K562 (cell line): ENCODE results near the gene TAPBPL. TPM values are rescaled to one million over a fixed set of nuclear protein-coding genes. Genes with fewer than 3 reads are reported as not detected.

Source experiments
- ATF1 ChIP-seq, 2 experiments: fragments of 450-650 bp in 1 of 2; IDR thresholded peaks; 2 replicates each; pipeline ENCODE4 v1.6.1; 2016; ENCODE audit warnings: missing compliant biosample characterization in 1 of 2, missing genetic modification characterization in 1 of 2
- EZH2 ChIP-seq: IDR thresholded peaks from 2 replicates; pipeline ENCODE4 v1.6.1; 2012; ENCODE audit warnings: low read depth, mild to moderate bottlenecking, inconsistent platforms, low read length, borderline replicate concordance
- MCM5 ChIP-seq: fragments of 450-650 bp; IDR thresholded peaks from 2 replicates; pipeline ENCODE4 v1.6.1; 2016; ENCODE audit warnings: low read depth
- MEF2A ChIP-seq: IDR thresholded peaks from 2 replicates; pipeline ENCODE4 v1.6.1; 2011; ENCODE audit warnings: low read depth, mild to moderate bottlenecking, low read length, moderate library complexity; ENCODE audit not compliant: control insufficient read depth
- RAD51 ChIP-seq: fragments of 450-650 bp; IDR thresholded peaks from 2 replicates; pipeline ENCODE4 v1.7.1; 2016; ENCODE audit warnings: low read depth, mild to moderate bottlenecking, borderline replicate concordance
- RBBP5 ChIP-seq: fragments of 200-600 bp; sonication (generic); IDR thresholded peaks from 2 replicates; pipeline ENCODE4 v1.6.1; 2012; ENCODE audit warnings: borderline replicate concordance, mild to moderate bottlenecking, low read length, control low read depth, inconsistent platforms; ENCODE audit not compliant: insufficient read depth, poor library complexity, severe bottlenecking
- SIN3B ChIP-seq: fragments of 450-650 bp; IDR thresholded peaks from 2 replicates; pipeline ENCODE4 v1.6.1; 2017; ENCODE audit warnings: low read depth, mild to moderate bottlenecking, moderate library complexity
- SIX5 ChIP-seq, 2 experiments: IDR thresholded peaks; 2 replicates each; pipeline ENCODE4 v1.6.1; 2011; ENCODE audit warnings: low read length in 2 of 2, borderline replicate concordance in 1 of 2, low read depth in 1 of 2, mild to moderate bottlenecking in 1 of 2, moderate library complexity in 1 of 2; ENCODE audit not compliant: insufficient read depth in 1 of 2
- STAT5B ChIP-seq: fragments of 250-450 bp; sonication (Bioruptor Pico); IDR thresholded peaks from 2 replicates; pipeline ENCODE4 v1.8.0; 2021; ENCODE audit warnings: mild to moderate bottlenecking, inconsistent platforms
- ZNF695 ChIP-seq: fragments of 450-650 bp; formaldehyde crosslinking; IDR thresholded peaks from 2 replicates; pipeline ENCODE4 v1.4.0; 2020; ENCODE audit warnings: mild to moderate bottlenecking, moderate library complexity
- ZNF764 ChIP-seq: fragments of 250-450 bp; sonication (Bioruptor Pico); IDR thresholded peaks from 2 replicates; pipeline ENCODE4 v1.4.0; 2020; ENCODE audit warnings: low read depth, mild to moderate bottlenecking, moderate library complexity
- polyA plus RNA-seq, 8 experiments: library from polyadenylated mRNA; depleted of rRNA in 4 of 8; stranded (reverse) in 5 of 8; unstranded in 3 of 8; fragments of >200 nt; fragmentation: Nextera tagmentation in 2 of 8; fragmentation: Illumina TruSeq in 1 of 8; extraction: Ambion mirVana in 2 of 8; extraction: Trizol in 1 of 8; gene quantifications; 2 replicates each; pipeline versions ENCODE4 v1.2.1 to v1.2.3, GENCODE V29; 2011 to 2014; ENCODE audit warnings: inconsistent platforms in 1 of 8, missing spikeins in 1 of 8
- total RNA-seq, 7 experiments: library from RNA; depleted of rRNA in 6 of 7; stranded (reverse); fragments of >200 nt in 6 of 7; fragmentation: Illumina TruSeq in 2 of 7; extraction: Trizol in 2 of 7; gene quantifications; 2 replicates each; pipeline versions ENCODE4 v1.2.1 to v1.2.3, GENCODE V29; 2011 to 2021; ENCODE audit warnings: low replicate concordance in 1 of 7
- TF ChIP-seq, protein P1 (sequence below): fragments of 200-400 bp; formaldehyde crosslinking; IDR thresholded peaks from 2 replicates; pipeline ENCODE4 v1.6.1; 2017; ENCODE audit warnings: mild to moderate bottlenecking, low read depth, low read length, moderate library complexity
- TF ChIP-seq, protein P2 (sequence below): fragments of 450-650 bp; IDR thresholded peaks from 2 replicates; pipeline ENCODE4 v1.6.1; 2016; ENCODE audit warnings: low read depth
- TF ChIP-seq, protein P3 (sequence below): IDR thresholded peaks from 2 replicates; pipeline ENCODE4 v1.6.1; 2016; ENCODE audit warnings: missing genetic modification characterization, missing compliant biosample characterization

The TAPBPL gene
- total and polyA plus RNA-seq, 9 of the 15 experiments (the other 6 are each of a cell fraction or from before 2014, with no cell fraction given), result 0.29 to 1.6 (median 0.45) TPM

DNA sequence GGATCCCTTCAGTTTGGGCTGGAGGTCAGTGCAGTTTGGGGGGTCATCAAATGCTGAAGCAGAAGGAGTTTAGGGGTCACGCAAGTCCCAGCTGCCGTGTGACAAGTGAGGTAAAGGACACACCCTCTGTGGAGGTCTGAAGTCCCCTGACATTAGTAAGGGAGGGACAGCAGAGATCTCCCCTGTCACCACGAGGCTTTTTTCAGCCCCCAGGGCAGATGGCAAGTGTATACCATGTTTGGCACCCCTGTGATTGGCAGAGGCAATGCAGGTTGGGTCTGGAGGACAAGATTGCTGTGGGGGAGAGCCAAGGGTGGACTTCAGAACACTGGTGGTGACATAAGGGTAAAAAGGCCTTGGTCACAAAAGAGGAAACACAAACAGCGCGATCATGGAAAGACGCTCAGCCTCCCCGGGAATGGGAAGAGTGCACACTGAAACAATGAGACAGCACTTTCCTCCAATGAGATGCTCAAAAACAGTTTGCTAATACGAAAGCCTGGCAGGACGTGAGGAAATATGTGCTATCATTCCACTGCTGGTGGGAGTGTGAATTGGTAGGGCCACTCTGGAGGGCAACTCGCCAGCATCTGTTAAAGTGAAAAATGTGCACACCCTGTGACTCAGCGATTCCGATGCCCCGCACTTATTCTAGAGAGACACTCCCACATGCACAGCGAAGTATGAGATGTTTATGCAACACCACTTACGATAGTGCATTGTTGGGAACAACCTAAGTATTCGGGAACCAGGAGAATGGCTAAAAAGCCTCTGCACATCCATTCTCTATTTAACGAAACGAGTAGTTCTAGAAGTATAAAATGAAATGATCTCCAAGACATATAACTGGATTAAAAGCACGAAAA lies 21.5 kb upstream of the TAPBPL start (continued):
- TF ChIP-seq, protein P1, sequence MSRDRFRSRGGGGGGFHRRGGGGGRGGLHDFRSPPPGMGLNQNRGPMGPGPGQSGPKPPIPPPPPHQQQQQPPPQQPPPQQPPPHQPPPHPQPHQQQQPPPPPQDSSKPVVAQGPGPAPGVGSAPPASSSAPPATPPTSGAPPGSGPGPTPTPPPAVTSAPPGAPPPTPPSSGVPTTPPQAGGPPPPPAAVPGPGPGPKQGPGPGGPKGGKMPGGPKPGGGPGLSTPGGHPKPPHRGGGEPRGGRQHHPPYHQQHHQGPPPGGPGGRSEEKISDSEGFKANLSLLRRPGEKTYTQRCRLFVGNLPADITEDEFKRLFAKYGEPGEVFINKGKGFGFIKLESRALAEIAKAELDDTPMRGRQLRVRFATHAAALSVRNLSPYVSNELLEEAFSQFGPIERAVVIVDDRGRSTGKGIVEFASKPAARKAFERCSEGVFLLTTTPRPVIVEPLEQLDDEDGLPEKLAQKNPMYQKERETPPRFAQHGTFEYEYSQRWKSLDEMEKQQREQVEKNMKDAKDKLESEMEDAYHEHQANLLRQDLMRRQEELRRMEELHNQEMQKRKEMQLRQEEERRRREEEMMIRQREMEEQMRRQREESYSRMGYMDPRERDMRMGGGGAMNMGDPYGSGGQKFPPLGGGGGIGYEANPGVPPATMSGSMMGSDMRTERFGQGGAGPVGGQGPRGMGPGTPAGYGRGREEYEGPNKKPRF, result no peak
- TF ChIP-seq ZNF764 (CRISPR knock-in tag), result no peak
- no peak for TF ChIP-seq ZNF695 (CRISPR knock-in tag)
- TF ChIP-seq EZH2, result no peak
- no peak for TF ChIP-seq STAT5B (CRISPR knock-in tag)
- TF ChIP-seq ATF1 (CRISPR knock-in tag; IDR thresholded peaks at IDR 0.05), result no peak
- peak; percentile 39; the same call in 1 of the 2 replicates for TF ChIP-seq ATF1 (tag; IDR thresholded peaks at IDR 0.05)
- TF ChIP-seq MCM5, result no peak
- peak; percentile 54 for TF ChIP-seq RBBP5
- TF ChIP-seq MEF2A, result no peak
- TF ChIP-seq, protein P2, sequence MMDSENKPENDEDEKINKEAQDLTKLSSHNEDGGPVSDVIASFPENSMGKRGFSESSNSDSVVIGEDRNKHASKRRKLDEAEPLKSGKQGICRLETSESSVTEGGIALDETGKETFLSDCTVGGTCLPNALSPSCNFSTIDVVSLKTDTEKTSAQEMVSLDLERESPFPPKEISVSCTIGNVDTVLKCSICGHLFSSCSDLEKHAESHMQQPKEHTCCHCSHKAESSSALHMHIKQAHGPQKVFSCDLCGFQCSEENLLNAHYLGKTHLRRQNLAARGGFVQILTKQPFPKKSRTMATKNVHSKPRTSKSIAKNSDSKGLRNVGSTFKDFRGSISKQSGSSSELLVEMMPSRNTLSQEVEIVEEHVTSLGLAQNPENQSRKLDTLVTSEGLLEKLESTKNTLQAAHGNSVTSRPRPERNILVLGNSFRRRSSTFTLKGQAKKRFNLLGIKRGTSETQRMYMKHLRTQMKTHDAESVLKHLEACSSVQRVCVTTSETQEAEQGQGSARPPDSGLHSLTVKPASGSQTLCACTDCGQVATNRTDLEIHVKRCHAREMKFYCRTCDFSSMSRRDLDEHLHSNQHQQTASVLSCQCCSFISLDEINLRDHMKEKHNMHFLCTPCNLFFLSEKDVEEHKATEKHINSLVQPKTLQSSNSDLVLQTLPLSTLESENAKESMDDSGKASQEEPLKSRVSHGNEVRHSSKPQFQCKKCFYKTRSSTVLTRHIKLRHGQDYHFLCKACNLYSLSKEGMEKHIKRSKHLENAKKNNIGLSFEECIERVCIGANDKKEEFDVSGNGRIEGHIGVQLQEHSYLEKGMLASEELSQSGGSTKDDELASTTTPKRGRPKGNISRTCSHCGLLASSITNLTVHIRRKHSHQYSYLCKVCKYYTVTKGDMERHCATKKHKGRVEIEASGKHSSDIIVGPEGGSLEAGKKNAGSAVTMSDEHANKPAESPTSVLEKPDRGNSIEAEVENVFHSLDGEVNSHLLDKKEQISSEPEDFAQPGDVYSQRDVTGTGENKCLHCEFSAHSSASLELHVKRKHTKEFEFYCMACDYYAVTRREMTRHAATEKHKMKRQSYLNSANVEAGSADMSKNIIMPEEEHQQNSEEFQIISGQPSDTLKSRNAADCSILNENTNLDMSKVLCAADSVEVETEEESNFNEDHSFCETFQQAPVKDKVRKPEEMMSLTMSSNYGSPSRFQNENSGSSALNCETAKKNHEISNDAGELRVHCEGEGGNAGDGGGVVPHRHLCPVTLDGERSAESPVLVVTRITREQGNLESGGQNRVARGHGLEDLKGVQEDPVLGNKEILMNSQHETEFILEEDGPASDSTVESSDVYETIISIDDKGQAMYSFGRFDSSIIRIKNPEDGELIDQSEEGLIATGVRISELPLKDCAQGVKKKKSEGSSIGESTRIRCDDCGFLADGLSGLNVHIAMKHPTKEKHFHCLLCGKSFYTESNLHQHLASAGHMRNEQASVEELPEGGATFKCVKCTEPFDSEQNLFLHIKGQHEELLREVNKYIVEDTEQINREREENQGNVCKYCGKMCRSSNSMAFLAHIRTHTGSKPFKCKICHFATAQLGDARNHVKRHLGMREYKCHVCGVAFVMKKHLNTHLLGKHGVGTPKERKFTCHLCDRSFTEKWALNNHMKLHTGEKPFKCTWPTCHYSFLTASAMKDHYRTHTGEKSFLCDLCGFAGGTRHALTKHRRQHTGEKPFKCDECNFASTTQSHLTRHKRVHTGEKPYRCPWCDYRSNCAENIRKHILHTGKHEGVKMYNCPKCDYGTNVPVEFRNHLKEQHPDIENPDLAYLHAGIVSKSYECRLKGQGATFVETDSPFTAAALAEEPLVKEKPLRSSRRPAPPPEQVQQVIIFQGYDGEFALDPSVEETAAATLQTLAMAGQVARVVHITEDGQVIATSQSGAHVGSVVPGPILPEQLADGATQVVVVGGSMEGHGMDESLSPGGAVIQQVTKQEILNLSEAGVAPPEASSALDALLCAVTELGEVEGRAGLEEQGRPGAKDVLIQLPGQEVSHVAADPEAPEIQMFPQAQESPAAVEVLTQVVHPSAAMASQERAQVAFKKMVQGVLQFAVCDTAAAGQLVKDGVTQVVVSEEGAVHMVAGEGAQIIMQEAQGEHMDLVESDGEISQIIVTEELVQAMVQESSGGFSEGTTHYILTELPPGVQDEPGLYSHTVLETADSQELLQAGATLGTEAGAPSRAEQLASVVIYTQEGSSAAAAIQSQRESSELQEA, result no peak
- no peak for TF ChIP-seq SIX5 (IDR thresholded peaks at IDR 0.05; ENCODE audit: borderline replicate concordance in 1 of 2, insufficient read depth in 1 of 2, low read depth in 1 of 2, low read length in 2 of 2)
- TF ChIP-seq, protein P3, sequence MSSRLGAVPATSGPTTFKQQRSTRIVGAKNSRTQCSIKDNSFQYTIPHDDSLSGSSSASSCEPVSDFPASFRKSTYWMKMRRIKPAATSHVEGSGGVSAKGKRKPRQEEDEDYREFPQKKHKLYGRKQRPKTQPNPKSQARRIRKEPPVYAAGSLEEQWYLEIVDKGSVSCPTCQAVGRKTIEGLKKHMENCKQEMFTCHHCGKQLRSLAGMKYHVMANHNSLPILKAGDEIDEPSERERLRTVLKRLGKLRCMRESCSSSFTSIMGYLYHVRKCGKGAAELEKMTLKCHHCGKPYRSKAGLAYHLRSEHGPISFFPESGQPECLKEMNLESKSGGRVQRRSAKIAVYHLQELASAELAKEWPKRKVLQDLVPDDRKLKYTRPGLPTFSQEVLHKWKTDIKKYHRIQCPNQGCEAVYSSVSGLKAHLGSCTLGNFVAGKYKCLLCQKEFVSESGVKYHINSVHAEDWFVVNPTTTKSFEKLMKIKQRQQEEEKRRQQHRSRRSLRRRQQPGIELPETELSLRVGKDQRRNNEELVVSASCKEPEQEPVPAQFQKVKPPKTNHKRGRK (tag), result no peak
- no peak for TF ChIP-seq RAD51
- TF ChIP-seq SIN3B, result no peak
